ENCODE results near the gene DNAH17.

- TF ChIP-seq CTCF (IDR thresholded peaks at IDR 0.05), result no peak
- no peak for TF ChIP-seq ZFX (IDR thresholded peaks at IDR 0.05; ENCODE audit: borderline replicate concordance)
Measured at GRCh38 chr17:78431692-78431958, 145.6 kb downstream of the DNAH17 start.

Measured in 22Rv1 (cell line).